Neuronal stem cell (in vitro differentiated cells): ENCODE data around the gene ZNF536.

Experiments used
- DNase-seq: peaks from one replicate; pipeline ENCODE4 v3.0.0-alpha.2; 2013; ENCODE audit warnings: low spot score
- H2AFZ ChIP-seq: one replicate; pipeline ENCODE4 v1.6.1; 2013; ENCODE audit warnings: mild to moderate bottlenecking, low read length, inconsistent platforms
- H2AK5ac ChIP-seq: 2 replicates; pipeline ENCODE4 v1.6.1; 2013; ENCODE audit warnings: low read depth, mild to moderate bottlenecking, inconsistent platforms, low read length, moderate library complexity, mixed read lengths
- H2BK120ac ChIP-seq: 2 replicates; pipeline ENCODE4 v1.6.1; 2013; ENCODE audit warnings: low read depth, mild to moderate bottlenecking, inconsistent platforms, low read length, moderate library complexity, mixed read lengths
- H2BK12ac ChIP-seq: one replicate; pipeline ENCODE4 v1.6.1; 2013; ENCODE audit warnings: low read length, inconsistent platforms
- H2BK15ac ChIP-seq: 2 replicates; pipeline ENCODE4 v1.6.1; 2013; ENCODE audit warnings: mild to moderate bottlenecking, low read length, inconsistent platforms, mixed read lengths
- H2BK5ac ChIP-seq: one replicate; pipeline ENCODE4 v1.6.1; 2013; ENCODE audit warnings: inconsistent platforms, mild to moderate bottlenecking, low read length, moderate library complexity
- H3K14ac ChIP-seq: one replicate; pipeline ENCODE4 v1.6.1; 2013; ENCODE audit warnings: low read length, inconsistent platforms
- H3K18ac ChIP-seq: 2 replicates; pipeline ENCODE4 v1.6.1; 2013; ENCODE audit warnings: low read length, inconsistent platforms
- H3K23ac ChIP-seq: 2 replicates; pipeline ENCODE4 v1.6.1; 2013; ENCODE audit warnings: low read depth, mild to moderate bottlenecking, mixed read lengths, low read length, inconsistent platforms; ENCODE audit not compliant: poor library complexity
- H3K27ac ChIP-seq: replicated peaks from 3 replicates; pipeline ENCODE4 v1.5.1; 2013; ENCODE audit warnings: low read length, inconsistent platforms
- H3K27me3 ChIP-seq, 3 experiments: 2 replicates each; pipeline ENCODE4 v1.6.1; 2013; ENCODE audit warnings: low read length in 3 of 3, mild to moderate bottlenecking in 2 of 3, inconsistent platforms in 1 of 3, low read depth in 1 of 3, mixed read lengths in 1 of 3, moderate library complexity in 1 of 3; ENCODE audit not compliant: control insufficient read depth in 3 of 3, insufficient read depth in 3 of 3
- H3K36me3 ChIP-seq, 2 donors: replicated peaks in 1 of 2; 2 replicates each; pipeline ENCODE4 v1.6.1; 2013; ENCODE audit warnings: low read length in 2 of 2; ENCODE audit not compliant: control insufficient read depth in 2 of 2, insufficient read depth in 2 of 2
- H3K4ac ChIP-seq: 2 replicates; pipeline ENCODE4 v1.6.1; 2013; ENCODE audit warnings: inconsistent platforms, mild to moderate bottlenecking, low read length, moderate library complexity
- H3K4me1 ChIP-seq, 2 donors: 1 replicate in 1 of 2; 2 replicates in 1 of 2; pipeline ENCODE4 v1.6.1; 2013; ENCODE audit warnings: low read length in 2 of 2, low read depth in 1 of 2; ENCODE audit not compliant: control insufficient read depth in 2 of 2, insufficient read depth in 1 of 2
- H3K4me2 ChIP-seq: one replicate; pipeline ENCODE4 v1.6.1; 2013; ENCODE audit warnings: mild to moderate bottlenecking, low read length, inconsistent platforms; ENCODE audit not compliant: insufficient read depth, poor library complexity, severe bottlenecking
- H3K4me3 ChIP-seq, 2 donors: 2 replicates each; pipeline ENCODE4 v1.5.1; 2013; ENCODE audit warnings: low read length in 2 of 2, mild to moderate bottlenecking in 2 of 2, inconsistent platforms in 1 of 2, moderate library complexity in 1 of 2
- H3K79me1 ChIP-seq: one replicate; pipeline ENCODE4 v1.6.1; 2013; ENCODE audit warnings: low read depth, mild to moderate bottlenecking, inconsistent platforms, low read length, moderate library complexity
- H3K9ac ChIP-seq: one replicate; pipeline ENCODE4 v1.6.1; 2013; ENCODE audit warnings: mild to moderate bottlenecking, low read depth, low read length, inconsistent platforms; ENCODE audit not compliant: poor library complexity
- H3K9me3 ChIP-seq, 2 donors: replicated peaks in 1 of 2; 2 replicates each; pipeline versions ENCODE3 to v1.6.1; 2013; ENCODE audit warnings: low read length in 2 of 2, mild to moderate bottlenecking in 2 of 2, inconsistent platforms in 1 of 2, low read depth in 1 of 2, mixed read lengths in 1 of 2, moderate library complexity in 1 of 2; ENCODE audit not compliant: control insufficient read depth in 2 of 2, insufficient read depth in 1 of 2
- H4K8ac ChIP-seq: one replicate; pipeline ENCODE4 v1.6.1; 2013; ENCODE audit warnings: low read depth, mild to moderate bottlenecking, inconsistent platforms, low read length, moderate library complexity
- H4K91ac ChIP-seq: one replicate; pipeline ENCODE4 v1.6.1; 2013; ENCODE audit warnings: low read length, low read depth, mild to moderate bottlenecking, inconsistent platforms; ENCODE audit not compliant: poor library complexity
- WGBS, 2 donors: extraction: QIAGEN DNeasy Blood & Tissue Kit; methylation state at CpG; one replicate each; pipeline ENCODE4 v1.1.7; 2013; ENCODE audit warnings: missing lambda C conversion rate in 2 of 2, mixed read lengths in 1 of 2; ENCODE audit not compliant: insufficient read length in 2 of 2, insufficient replicate concordance in 1 of 2; ENCODE audit errors: extremely low coverage in 2 of 2; 5-methylcytosine and 5-hydroxymethylcytosine counted together

ZNF536 gene

GRCh38 chr19:30596268-30596667 lies 224.1 kb downstream of the ZNF536 start:
- Histone ChIP-seq H3K27me3 (no peaks in the 10 kb centered on the region), H3K36me3 (no peaks in the 10 kb centered on the region), H3K4me1 (peaks cover 7 to 9% of the 10 kb centered on the region in 2 donors)

DNA sequence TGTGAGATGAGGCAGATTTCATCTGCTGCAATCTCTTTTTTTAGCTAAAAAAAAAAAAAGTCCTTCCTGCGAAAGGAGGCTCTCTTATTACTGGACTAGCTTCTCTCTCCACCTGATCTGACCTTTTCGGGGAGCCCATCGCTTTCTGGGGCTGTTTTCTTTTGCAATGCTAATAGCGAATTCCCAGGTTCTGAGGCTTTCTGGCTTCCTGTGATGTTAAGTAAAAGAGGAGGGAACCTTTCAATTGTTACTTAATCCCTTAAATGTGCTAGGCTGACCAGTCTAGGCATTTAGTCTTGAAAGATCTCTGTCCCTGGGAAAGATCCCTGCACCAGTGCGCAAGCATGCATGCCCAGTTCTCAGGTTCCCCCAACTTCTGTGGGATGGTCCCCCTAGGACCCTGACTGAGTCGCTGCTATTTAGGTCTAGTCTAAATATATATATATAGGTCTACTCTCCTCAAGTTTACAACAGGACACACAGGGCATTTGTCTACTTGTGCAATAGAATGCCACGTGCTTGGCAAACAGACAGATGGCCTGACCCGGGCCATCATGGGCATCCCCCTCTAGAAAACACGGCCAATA lies 224.7 kb downstream of the ZNF536 start:
- H3K14ac ChIP-seq = no peak overlapping the region
- no peak overlapping the region for H3K4me3 ChIP-seq
- H4K91ac ChIP-seq = no peak overlapping the region
- no peak overlapping the region for H3K18ac ChIP-seq
- peaks cover 7 to 9% of the 10 kb centered on the region in 2 donors for H3K4me1 ChIP-seq
- no peaks in the 10 kb centered on the region for H3K36me3 ChIP-seq
- H3K27ac ChIP-seq = no peak overlapping the region
- H2BK12ac ChIP-seq = no peak overlapping the region
- H4K8ac ChIP-seq = no peak overlapping the region
- no peak overlapping the region for H2BK15ac ChIP-seq
- no peaks in the 10 kb centered on the region for H3K79me1 ChIP-seq
- H2AK5ac ChIP-seq = no peak overlapping the region
- H3K9me3 ChIP-seq = no peaks in the 10 kb centered on the region
- DNase-seq = no peak
- H3K9ac ChIP-seq = no peak overlapping the region
- H2AFZ ChIP-seq = no peak overlapping the region
- no peak overlapping the region for H3K4me2 ChIP-seq
- H3K4ac ChIP-seq = no peak overlapping the region
- no CpG with 5 or more reads among the region's 9 CpGs for WGBS, 2 donors
- H3K27me3 ChIP-seq = no peaks in the 10 kb centered on the region
- H2BK120ac ChIP-seq = no peak overlapping the region
- H3K23ac ChIP-seq = no peak overlapping the region
- no peak overlapping the region for H2BK5ac ChIP-seq

More at GRCh38 chr19:30596268-30596667, 224.1 kb downstream of the ZNF536 start:
- Histone ChIP-seq H3K4me2 (no peak overlapping the region), H3K23ac (no peak overlapping the region), H3K27ac (no peak overlapping the region), H3K9ac (no peak overlapping the region), H3K18ac (no peak overlapping the region), H2BK12ac (no peak overlapping the region), H2BK5ac (no peak overlapping the region), H2AK5ac (no peak overlapping the region), H3K4me3 (no peak overlapping the region), H2AFZ (no peak overlapping the region), H4K8ac (no peak overlapping the region), H3K14ac (no peak overlapping the region), H3K9me3 (no peaks in the 10 kb centered on the region), H3K79me1 (no peaks in the 10 kb centered on the region), H4K91ac (no peak overlapping the region), H3K4ac (no peak overlapping the region), H2BK120ac (no peak overlapping the region), H2BK15ac (no peak overlapping the region)
- no CpG with 5 or more reads among the region's 6 CpGs for WGBS, 2 donors
- DNase-seq = no peak

- no peaks in the 10 kb centered on the region for H3K79me1 ChIP-seq
- H2BK15ac ChIP-seq = no peak overlapping the region
- no peak overlapping the region for H3K18ac ChIP-seq
- H3K4me2 ChIP-seq = no peak overlapping the region
- H3K14ac ChIP-seq = no peak overlapping the region
- no peak for DNase-seq
- peaks cover 0 to 2% of the 10 kb centered on the region in 2 donors for H3K9me3 ChIP-seq
- H2BK120ac ChIP-seq = no peak overlapping the region
- no peak overlapping the region for H2BK12ac ChIP-seq
- no peaks in the 10 kb centered on the region for H3K36me3 ChIP-seq
- no peak overlapping the region for H3K9ac ChIP-seq
- peaks cover 7 to 9% of the 10 kb centered on the region in 2 donors for H3K4me1 ChIP-seq
- H3K27ac ChIP-seq = no peak overlapping the region
- no peak overlapping the region for H3K4me3 ChIP-seq
- H2AK5ac ChIP-seq = no peak overlapping the region
- H3K4ac ChIP-seq = no peak overlapping the region
- H3K23ac ChIP-seq = no peak overlapping the region
- no peak overlapping the region for H2BK5ac ChIP-seq
- H3K27me3 ChIP-seq = no peaks in the 10 kb centered on the region
- no peak overlapping the region for H4K8ac ChIP-seq
- no peak overlapping the region for H4K91ac ChIP-seq
- H2AFZ ChIP-seq = no peak overlapping the region
Measured at GRCh38 chr19:30598688-30599087, 226.5 kb downstream of the ZNF536 start.

DNA sequence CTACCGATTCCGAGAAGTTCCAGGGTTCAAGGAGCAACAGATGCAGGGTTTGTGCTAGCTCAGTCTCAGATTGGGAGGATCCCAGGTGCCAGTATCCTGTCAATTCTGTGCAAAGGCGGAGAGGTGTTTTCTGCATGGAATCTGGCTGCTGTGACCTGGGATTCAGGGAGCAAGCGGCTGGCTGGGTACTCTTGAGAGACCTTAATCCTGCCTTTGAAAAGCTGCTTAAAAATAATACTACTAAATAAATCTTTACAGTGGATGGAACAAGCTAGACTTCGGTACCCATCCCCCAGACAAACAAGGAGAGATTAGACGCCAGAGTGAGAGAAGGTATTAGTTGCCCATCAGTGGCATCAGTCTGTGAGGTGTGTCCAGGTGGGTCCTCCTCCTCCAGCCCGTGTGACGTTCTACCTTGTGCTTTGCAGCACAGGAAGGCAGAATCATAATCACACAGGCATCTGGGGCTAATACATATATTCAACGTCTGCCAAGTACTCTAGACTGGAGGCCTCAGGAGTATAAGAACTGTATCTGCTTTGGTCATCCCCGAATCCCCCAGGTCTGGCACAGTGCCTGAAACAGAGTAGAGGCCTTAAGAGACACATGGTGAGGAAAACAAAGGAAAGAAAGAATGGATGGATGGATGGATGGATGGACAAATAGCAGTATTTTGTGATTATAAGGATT lies 230.6 kb downstream of the ZNF536 start:
- H2BK12ac ChIP-seq = no peak overlapping the region
- H2BK15ac ChIP-seq = no peak overlapping the region
- no peak overlapping the region for H2AK5ac ChIP-seq
- H3K18ac ChIP-seq = no peak overlapping the region
- H4K91ac ChIP-seq = no peak overlapping the region
- H3K4me2 ChIP-seq = no peak overlapping the region
- no CpG with 5 or more reads among the region's 10 CpGs for WGBS, 2 donors
- H3K27me3 ChIP-seq = no peaks in the 10 kb centered on the region
- no peak overlapping the region for H3K23ac ChIP-seq
- H2BK120ac ChIP-seq = no peak overlapping the region
- no peak overlapping the region for H3K4me3 ChIP-seq
- H2BK5ac ChIP-seq = no peak overlapping the region
- no peak overlapping the region for H3K9ac ChIP-seq
- H3K14ac ChIP-seq = no peak overlapping the region
- no peaks in the 10 kb centered on the region for H3K4me1 ChIP-seq
- peaks cover 0 to 2% of the 10 kb centered on the region in 2 donors for H3K9me3 ChIP-seq
- no peak overlapping the region for H4K8ac ChIP-seq
- H3K79me1 ChIP-seq = no peaks in the 10 kb centered on the region
- H2AFZ ChIP-seq = no peak overlapping the region
- DNase-seq = no peak
- no peak overlapping the region for H3K27ac ChIP-seq
- no peaks in the 10 kb centered on the region for H3K36me3 ChIP-seq
- no peak overlapping the region for H3K4ac ChIP-seq
